SJSA1 (cell line): ENCODE results near the gene TAS2R9. TPM values are rescaled to one million over a fixed set of nuclear protein-coding genes. Genes with fewer than 3 reads are reported as not detected.
"Not testable (repeated sequence)": the region's sequence is repeated elsewhere in the genome, so short reads cannot be mapped to it uniquely, and the experiment has no call there.

Experiments used
- DNase-seq, 2 experiments: peaks; one replicate each; pipeline ENCODE4 v3.0.0-alpha.2; 2015 to 2020; ENCODE audit warnings: low spot score in 2 of 2, low read depth in 1 of 2
- H3K27ac ChIP-seq: fragments of 250-450 bp; sonication (Bioruptor Pico); 2 replicates; pipeline ENCODE4 v1.5.1; 2020; ENCODE audit warnings: mild to moderate bottlenecking, moderate library complexity
- H3K27me3 ChIP-seq: fragments of 250-450 bp; sonication (Bioruptor Pico); replicated peaks from 2 replicates; pipeline ENCODE4 v1.5.1; 2020; ENCODE audit warnings: mild to moderate bottlenecking, moderate library complexity
- H3K36me3 ChIP-seq: fragments of 250-450 bp; sonication (Bioruptor Pico); 2 replicates; pipeline ENCODE4 v1.5.1; 2020; ENCODE audit warnings: mild to moderate bottlenecking
- H3K4me1 ChIP-seq: fragments of 250-450 bp; sonication (Bioruptor Pico); replicated peaks from 2 replicates; pipeline ENCODE4 v1.6.1; 2021; ENCODE audit warnings: mild to moderate bottlenecking
- H3K4me3 ChIP-seq: fragments of 250-450 bp; sonication (Bioruptor Pico); 2 replicates; pipeline ENCODE4 v1.5.1; 2020; ENCODE audit warnings: mild to moderate bottlenecking
- H3K9me3 ChIP-seq: fragments of 250-450 bp; sonication (Bioruptor Pico); replicated peaks from 2 replicates; pipeline ENCODE4 v1.5.1; 2020; ENCODE audit warnings: mild to moderate bottlenecking
- total RNA-seq: library from RNA; depleted of rRNA; stranded (reverse); fragments of >200 nt; shearing (Covaris generic); gene quantifications from 2 replicates; pipeline ENCODE4 v1.2.3, GENCODE V29; 2014; rRNA removed

The TAS2R9 gene
- total RNA-seq, 1 experiment from 2014 or later: not detected

DNA sequence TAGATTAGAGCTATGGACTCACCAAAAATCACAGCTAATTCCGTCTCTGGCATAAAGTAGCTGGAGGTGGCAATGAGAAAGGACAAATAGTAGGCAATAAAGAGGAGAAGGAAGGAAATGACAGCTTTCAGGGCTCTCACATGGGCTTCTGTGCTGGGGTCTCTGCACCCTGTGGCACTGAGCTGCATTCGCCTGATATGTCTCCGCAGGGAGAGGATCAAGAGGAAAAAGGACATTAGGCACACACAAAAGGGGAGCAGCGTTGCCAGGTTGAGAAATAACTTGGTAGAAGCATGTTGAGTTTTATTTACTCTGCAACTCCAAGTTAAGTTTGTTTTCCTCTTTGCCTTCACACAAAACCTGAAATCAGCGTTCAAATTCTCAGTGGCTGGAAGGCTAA, 8.2 kb downstream of the TAS2R9 start:
- Histone ChIP-seq H3K36me3 (no peaks in the 10 kb centered on the region), H3K4me1 (no peaks in the 10 kb centered on the region), H3K4me3 (no peak overlapping the region), H3K9me3 (no peaks in the 10 kb centered on the region), H3K27ac (no peak overlapping the region), H3K27me3 (peaks cover 11% of the 10 kb centered on the region)
- no peak for DNase-seq

DNA sequence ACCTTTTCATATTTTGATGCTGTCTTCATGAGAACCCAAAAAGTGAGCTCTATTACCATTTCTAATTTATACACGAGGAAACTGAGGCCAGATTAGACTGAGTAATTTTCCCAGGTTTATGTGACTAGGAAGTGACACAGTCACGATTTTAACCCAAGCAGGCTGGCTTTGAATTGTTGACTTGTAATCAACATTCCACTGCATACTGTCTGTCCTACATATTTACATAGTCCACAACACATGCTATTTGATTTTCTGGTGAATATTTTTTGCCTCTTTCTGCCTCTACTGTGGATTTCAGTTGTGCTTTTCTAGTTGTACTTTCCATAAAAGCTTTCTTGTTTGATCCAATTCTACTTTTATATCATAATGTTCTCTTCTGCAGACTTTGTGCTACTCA, 15.7 kb downstream of the TAS2R9 start:
- Histone ChIP-seq H3K4me3 (no peak overlapping the region), H3K27me3 (0 out of 2 replicates have a peak, but pooled peaks cover 3% of the 10 kb centered on the region), H3K36me3 (no peaks in the 10 kb centered on the region), H3K4me1 (no peaks in the 10 kb centered on the region), H3K27ac (no peak overlapping the region), H3K9me3 (no peaks in the 10 kb centered on the region)
- DNase-seq: no peak

DNA sequence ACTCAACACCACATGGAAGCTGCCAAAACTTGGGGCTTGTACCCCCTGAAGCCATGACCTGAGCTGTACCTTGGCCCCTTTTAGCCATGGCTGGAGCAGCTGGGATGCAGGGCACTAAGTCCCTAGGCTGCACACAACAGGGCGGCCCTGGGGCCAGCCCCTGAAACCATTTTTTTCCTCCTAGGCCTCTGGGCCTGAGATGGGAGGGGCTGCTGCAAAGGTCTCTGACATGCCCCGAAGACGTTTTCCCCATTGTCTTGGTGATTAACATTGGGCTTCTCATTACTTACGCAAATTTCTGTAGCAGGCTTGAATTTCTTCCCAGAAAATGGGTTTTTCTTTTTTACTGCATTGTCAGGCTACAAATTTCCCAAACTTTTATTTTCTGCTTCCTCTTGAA, 18.2 kb downstream of the TAS2R9 start:
- not testable (repeated sequence) for H3K4me1 ChIP-seq, H3K27ac ChIP-seq, H3K9me3 ChIP-seq, H3K27me3 ChIP-seq, H3K36me3 ChIP-seq, H3K4me3 ChIP-seq, DNase-seq

DNA sequence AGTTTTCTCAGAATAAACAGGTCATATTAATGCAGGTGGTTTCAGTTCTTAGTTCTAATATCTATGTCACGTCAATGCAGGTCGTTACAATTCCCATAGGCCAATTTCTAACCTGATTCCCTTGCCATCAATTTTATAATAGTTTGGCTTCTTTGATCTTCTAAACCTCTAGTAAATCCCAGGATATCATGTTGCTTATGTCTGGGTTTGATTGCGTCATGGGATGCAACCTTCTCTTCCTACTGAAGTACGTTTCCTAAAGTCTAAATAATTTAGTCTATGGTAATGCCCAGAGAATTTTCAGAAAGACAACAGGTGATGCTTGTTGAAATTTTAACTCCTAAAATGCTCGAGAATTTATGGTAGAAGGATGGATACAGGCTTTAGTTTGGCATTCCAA, 26.7 kb downstream of the TAS2R9 start:
- Histone ChIP-seq H3K4me1 (no peaks in the 10 kb centered on the region), H3K27ac (no peak overlapping the region), H3K4me3 (no peak overlapping the region), H3K36me3 (no peaks in the 10 kb centered on the region), H3K9me3 (no peaks in the 10 kb centered on the region), H3K27me3 (peaks cover 13% of the 10 kb centered on the region)
- DNase-seq: no peak

DNA sequence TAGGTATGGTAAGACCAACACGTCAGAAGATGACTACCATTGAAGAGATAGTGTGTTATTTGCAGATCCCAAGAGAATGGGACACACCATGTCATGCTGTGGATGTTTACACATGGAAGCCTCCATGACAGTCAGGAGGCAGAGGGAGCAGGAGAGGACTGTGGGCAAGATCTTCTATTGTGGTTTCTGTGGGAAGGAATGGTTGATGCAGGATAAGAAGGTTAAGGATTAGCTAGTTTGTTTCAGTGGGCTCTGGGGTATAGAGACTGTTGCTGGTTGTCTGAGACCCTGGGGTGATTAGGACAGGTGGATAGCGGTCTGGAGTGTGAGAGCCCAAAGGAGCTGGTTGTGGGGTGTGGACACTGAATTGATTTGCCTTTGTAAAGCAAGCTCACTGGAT, 30.9 kb downstream of the TAS2R9 start:
- Histone ChIP-seq H3K27ac (no peak overlapping the region), H3K4me3 (no peak overlapping the region), H3K9me3 (no peaks in the 10 kb centered on the region), H3K4me1 (no peaks in the 10 kb centered on the region), H3K36me3 (no peaks in the 10 kb centered on the region), H3K27me3 (peaks cover 16% of the 10 kb centered on the region)
- no peak for DNase-seq

DNA sequence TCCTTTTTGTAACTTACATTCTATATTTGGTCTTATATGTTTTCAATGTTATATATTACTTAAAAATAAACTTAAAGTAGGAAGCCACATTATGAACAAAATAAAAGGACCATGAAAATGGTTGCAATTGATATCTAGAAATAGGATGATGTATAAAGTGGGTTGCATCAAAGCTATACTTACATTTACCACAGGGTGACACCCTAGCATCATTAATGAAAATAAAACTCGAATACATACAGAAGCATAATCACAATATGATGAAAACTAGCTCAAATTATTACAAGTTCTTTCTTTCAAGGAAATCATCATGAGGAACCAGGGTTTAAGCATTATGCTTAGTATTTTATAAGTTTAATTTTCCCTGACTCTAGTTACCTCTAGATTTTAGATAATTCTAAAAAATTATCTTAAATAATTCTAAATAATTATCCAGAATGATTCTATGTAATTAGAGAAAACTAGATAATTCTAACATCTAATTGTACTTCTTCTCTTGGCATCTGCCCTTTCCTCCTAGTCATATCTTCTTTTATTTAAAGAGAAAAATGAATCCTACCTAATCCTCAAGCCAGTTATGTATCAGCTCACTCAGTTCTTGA, 38.7 kb downstream of the TAS2R9 start:
- no peaks in the 10 kb centered on the region for H3K9me3 ChIP-seq
- no peak overlapping the region for H3K27ac ChIP-seq
- no peak overlapping the region for H3K4me3 ChIP-seq
- no peaks in the 10 kb centered on the region for H3K4me1 ChIP-seq
- no peak for DNase-seq
- peaks cover 36% of the 10 kb centered on the region for H3K27me3 ChIP-seq
- no peaks in the 10 kb centered on the region for H3K36me3 ChIP-seq

DNA sequence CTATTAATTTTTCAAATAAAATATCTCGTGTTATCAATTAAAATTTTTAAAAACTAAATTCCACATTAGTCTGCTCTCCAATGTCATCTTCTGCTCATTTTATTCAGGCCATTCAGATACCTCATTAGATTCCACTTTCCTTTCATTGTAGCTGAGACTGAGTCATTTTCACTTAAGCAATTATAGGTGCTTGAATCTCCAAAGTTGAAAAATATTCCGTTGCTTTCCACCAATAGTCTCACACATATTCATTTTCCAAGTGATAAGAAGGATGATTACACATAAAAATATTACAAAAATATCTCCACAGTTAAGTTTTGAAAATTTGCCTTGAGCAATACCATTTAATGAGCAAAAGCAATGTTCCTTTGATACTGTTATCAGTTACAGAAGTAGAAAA, 50.3 kb downstream of the TAS2R9 start:
- no peak for DNase-seq
- H3K9me3 ChIP-seq: peaks cover 5% of the 10 kb centered on the region; the same call in 1 of the 2 replicates
- no peak overlapping the region for H3K4me3 ChIP-seq
- no peak overlapping the region for H3K27ac ChIP-seq
- H3K36me3 ChIP-seq: no peaks in the 10 kb centered on the region
- H3K27me3 ChIP-seq: peaks cover 14% of the 10 kb centered on the region; the same call in 1 of the 2 replicates
- no peaks in the 10 kb centered on the region for H3K4me1 ChIP-seq

Other genes with a start within 250 kb of the TAS2R9 start
- 51.6 and 97.2 TPM in 2 replicates for gene MAGOHB, start 196.6 kb downstream of the TAS2R9 start, total RNA-seq
- gene STYK1, start 136.1 kb downstream of the TAS2R9 start, total RNA-seq: 5.9 and 6.3 TPM in 2 replicates
- gene YBX3, start 86.8 kb downstream of the TAS2R9 start, total RNA-seq: 95.2 and 104 TPM in 2 replicates
- not detected in 2 replicates for gene TAS2R7, start 7.5 kb downstream of the TAS2R9 start, total RNA-seq
- gene TAS2R8, start 2.9 kb downstream of the TAS2R9 start, total RNA-seq: not detected in 2 replicates
- gene TAS2R10, start 16.2 kb upstream of the TAS2R9 start, total RNA-seq: 0.53 TPM in 1 of 2 replicates, not detected in the other
- gene PRR4, start 39.3 kb upstream of the TAS2R9 start, total RNA-seq: 1.6 TPM in 1 of 2 replicates, not detected in the other
- 6.9 and 9.4 TPM in 2 replicates for gene PRH1, start 74.1 kb upstream of the TAS2R9 start, total RNA-seq
- 0.13 and 1.2 TPM in 2 replicates for gene TAS2R13, start 99.4 kb upstream of the TAS2R9 start, total RNA-seq
- gene PRH2, start 119.1 kb upstream of the TAS2R9 start, total RNA-seq: not detected in 2 replicates
- gene TAS2R14, start 129.1 kb upstream of the TAS2R9 start, total RNA-seq: 1.3 and 2.9 TPM in 2 replicates
- gene TAS2R50, start 176.7 kb upstream of the TAS2R9 start, total RNA-seq: 0.84 TPM in 1 of 2 replicates, not detected in the other
- 1.1 TPM in 1 of 2 replicates, not detected in the other for gene TAS2R20, start 188.1 kb upstream of the TAS2R9 start, total RNA-seq
- 0.34 and 1.9 TPM in 2 replicates for gene TAS2R19, start 212.5 kb upstream of the TAS2R9 start, total RNA-seq
- 1.5 TPM in 1 of 2 replicates, not detected in the other for gene TAS2R31, start 221.2 kb upstream of the TAS2R9 start, total RNA-seq